ENCODE results near the gene CDKN1A. TPM values are rescaled to one million over a fixed set of nuclear protein-coding genes. Genes with fewer than 3 reads are reported as not detected.
A peak's percentile ranks its signal among the peaks of the same experiment; 100 is the strongest.
"Not testable (repeated sequence)": the region's sequence is repeated elsewhere in the genome, so short reads cannot be mapped to it uniquely, and the experiment has no call there.

CDKN1A gene
- total RNA-seq, 1 experiment from 2014 or later, result 65.0 TPM

GRCh38 chr6:36702656-36703055 is 24.1 kb downstream of the CDKN1A start:
- in situ Hi-C loops (cut with HindIII; ENCODE audit: low pct_unique_long_range_greater_than_20kb, low sequenced_read_pairs), result no loop called here
- no peak for DNase-seq (ENCODE audit: low read depth, low spot score)

- in situ Hi-C loops (cut with HindIII; ENCODE audit: low pct_unique_long_range_greater_than_20kb, low sequenced_read_pairs), result no loop called here
- DNase-seq (ENCODE audit: low read depth, low spot score), result peak; percentile 11
Measured at GRCh38 chr6:36703081-36703606, 24.6 kb downstream of the CDKN1A start.

- DNase-seq (ENCODE audit: low read depth, low spot score), result no peak
- in situ Hi-C loops (cut with HindIII; ENCODE audit: low pct_unique_long_range_greater_than_20kb, low sequenced_read_pairs), result no loop called here
Measured at GRCh38 chr6:36703982-36704381, 25.5 kb downstream of the CDKN1A start.

- DNase-seq (ENCODE audit: low read depth, low spot score); in situ Hi-C loops (cut with HindIII; ENCODE audit: low pct_unique_long_range_greater_than_20kb, low sequenced_read_pairs): not testable (repeated sequence)
Measured at GRCh38 chr6:36704961-36705577, 26.6 kb downstream of the CDKN1A start.

- DNase-seq (ENCODE audit: low read depth, low spot score), result no peak
- in situ Hi-C loops (cut with HindIII; ENCODE audit: low pct_unique_long_range_greater_than_20kb, low sequenced_read_pairs), result no loop called here
Measured at GRCh38 chr6:36706339-36706738, 27.8 kb downstream of the CDKN1A start.

- DNase-seq (ENCODE audit: low read depth, low spot score), result no peak
- in situ Hi-C loops (cut with HindIII; ENCODE audit: low pct_unique_long_range_greater_than_20kb, low sequenced_read_pairs), result no loop called here
Measured at GRCh38 chr6:36712816-36713215, 34.3 kb downstream of the CDKN1A start.

GRCh38 chr6:36713846-36714245 is 35.3 kb downstream of the CDKN1A start:
- in situ Hi-C loops (cut with HindIII; ENCODE audit: low pct_unique_long_range_greater_than_20kb, low sequenced_read_pairs), result no loop called here
- DNase-seq (ENCODE audit: low read depth, low spot score), result no peak

- no peak for DNase-seq (ENCODE audit: low read depth, low spot score)
- in situ Hi-C loops (cut with HindIII; ENCODE audit: low pct_unique_long_range_greater_than_20kb, low sequenced_read_pairs), result no loop called here
Measured at GRCh38 chr6:36714511-36714910, 36.0 kb downstream of the CDKN1A start.

GRCh38 chr6:36715469-36715868 is 37.0 kb downstream of the CDKN1A start:
- in situ Hi-C loops (cut with HindIII; ENCODE audit: low pct_unique_long_range_greater_than_20kb, low sequenced_read_pairs), result no loop called here
- DNase-seq (ENCODE audit: low read depth, low spot score), result no peak

GRCh38 chr6:36716476-36717093 is 38.1 kb downstream of the CDKN1A start:
- in situ Hi-C loops (cut with HindIII; ENCODE audit: low pct_unique_long_range_greater_than_20kb, low sequenced_read_pairs), result no loop called here
- no peak for DNase-seq (ENCODE audit: low read depth, low spot score)

GRCh38 chr6:36717231-36717825 is 38.8 kb downstream of the CDKN1A start:
- DNase-seq (ENCODE audit: low read depth, low spot score), result no peak
- in situ Hi-C loops (cut with HindIII; ENCODE audit: low pct_unique_long_range_greater_than_20kb, low sequenced_read_pairs), result no loop called here

- no peak for DNase-seq (ENCODE audit: low read depth, low spot score)
- in situ Hi-C loops (cut with HindIII; ENCODE audit: low pct_unique_long_range_greater_than_20kb, low sequenced_read_pairs), result no loop called here
Measured at GRCh38 chr6:36717871-36718540, 39.5 kb downstream of the CDKN1A start.

GRCh38 chr6:36718560-36718959 is 40.0 kb downstream of the CDKN1A start:
- in situ Hi-C loops (cut with HindIII; ENCODE audit: low pct_unique_long_range_greater_than_20kb, low sequenced_read_pairs), result no loop called here
- no peak for DNase-seq (ENCODE audit: low read depth, low spot score)

GRCh38 chr6:36719126-36719525 is 40.6 kb downstream of the CDKN1A start:
- no peak for DNase-seq (ENCODE audit: low read depth, low spot score)
- in situ Hi-C loops (cut with HindIII; ENCODE audit: low pct_unique_long_range_greater_than_20kb, low sequenced_read_pairs), result no loop called here

GRCh38 chr6:36720251-36721141 is 42.0 kb downstream of the CDKN1A start:
- in situ Hi-C loops (cut with HindIII; ENCODE audit: low pct_unique_long_range_greater_than_20kb, low sequenced_read_pairs), result no loop called here
- no peak for DNase-seq (ENCODE audit: low read depth, low spot score)

GRCh38 chr6:36721369-36722140 is 43.0 kb downstream of the CDKN1A start:
- no peak for DNase-seq (ENCODE audit: low read depth, low spot score)
- in situ Hi-C loops (cut with HindIII; ENCODE audit: low pct_unique_long_range_greater_than_20kb, low sequenced_read_pairs), result no loop called here

- in situ Hi-C loops (cut with HindIII; ENCODE audit: low pct_unique_long_range_greater_than_20kb, low sequenced_read_pairs), result no loop called here
- DNase-seq (ENCODE audit: low read depth, low spot score), result no peak
Measured at GRCh38 chr6:36722365-36722764, 43.9 kb downstream of the CDKN1A start.
